Stimulated activated CD8-positive, alpha-beta memory T cell treated with anti-CD3 and anti-CD28 coated beads, Interleukin-7, amount 100 ng/mL, for 48 hours (primary cell): Measurements from ENCODE around the gene NARS2.
"Not testable (repeated sequence)": the region's sequence is repeated elsewhere in the genome, so short reads cannot be mapped to it uniquely, and the experiment has no call there.

Experiments
- DNase-seq, 2 donors: peaks; one replicate each; pipeline ENCODE4 v3.0.0-alpha.2; 2020; ENCODE audit warnings: low read depth in 1 of 2; ENCODE audit errors: extremely low read depth in 1 of 2

The NARS2 gene

DNA sequence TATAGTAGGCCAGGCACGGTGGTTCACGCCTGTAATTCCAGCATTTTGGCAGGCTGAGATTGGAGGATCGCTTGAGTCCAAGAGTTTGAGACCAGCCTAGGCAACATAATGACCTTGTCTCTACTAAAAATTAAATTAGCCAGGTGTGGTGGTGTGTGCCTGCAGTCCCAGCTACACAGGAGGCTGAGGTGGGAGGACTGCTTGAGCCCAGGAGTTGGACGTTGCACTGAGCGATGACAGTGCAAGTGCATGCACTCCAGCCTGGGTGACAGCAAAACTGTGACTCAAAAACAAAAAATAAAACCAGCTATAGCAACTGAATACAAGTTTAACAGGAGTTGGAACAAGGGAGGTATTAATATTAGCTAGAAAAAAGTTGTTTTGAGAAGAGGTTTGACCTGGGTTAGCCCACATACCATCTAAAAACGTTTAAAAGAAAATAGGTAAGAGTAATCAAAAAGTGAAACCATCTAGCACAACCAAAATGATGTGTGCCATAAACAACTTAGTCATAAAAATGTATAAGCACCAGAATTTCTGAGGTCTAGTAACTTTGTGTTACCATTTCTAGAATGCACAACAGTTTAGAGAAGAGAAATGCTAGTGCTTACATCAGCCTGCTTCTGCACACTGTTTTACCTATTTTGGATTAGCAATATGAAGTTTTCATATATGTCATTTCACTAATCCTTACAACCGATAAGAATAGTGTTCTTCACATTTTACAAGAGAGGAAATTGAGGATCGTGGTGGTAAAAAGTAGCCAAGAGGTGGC lies 26.5 kb downstream of the NARS2 start:
- no peak for DNase-seq

DNA sequence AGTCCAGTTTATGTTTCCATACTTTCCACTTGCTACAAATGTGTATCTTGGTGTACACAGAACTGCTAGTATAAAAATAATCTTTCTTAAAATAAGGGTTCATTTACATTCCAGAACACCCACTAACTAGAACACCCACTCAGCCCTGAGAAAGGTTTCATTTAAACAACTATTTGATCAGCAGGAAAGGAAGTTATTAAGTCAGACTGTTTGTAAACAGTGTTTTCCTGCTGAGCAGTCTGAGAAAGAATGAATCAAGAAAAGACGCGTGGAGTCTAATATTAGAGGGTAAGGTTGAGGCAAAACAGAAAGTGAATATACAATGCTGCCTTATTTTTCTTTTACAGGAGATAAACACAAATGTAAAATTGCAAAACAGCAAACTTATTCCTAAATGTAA lies 32.7 kb downstream of the NARS2 start:
- no peak for DNase-seq

DNA sequence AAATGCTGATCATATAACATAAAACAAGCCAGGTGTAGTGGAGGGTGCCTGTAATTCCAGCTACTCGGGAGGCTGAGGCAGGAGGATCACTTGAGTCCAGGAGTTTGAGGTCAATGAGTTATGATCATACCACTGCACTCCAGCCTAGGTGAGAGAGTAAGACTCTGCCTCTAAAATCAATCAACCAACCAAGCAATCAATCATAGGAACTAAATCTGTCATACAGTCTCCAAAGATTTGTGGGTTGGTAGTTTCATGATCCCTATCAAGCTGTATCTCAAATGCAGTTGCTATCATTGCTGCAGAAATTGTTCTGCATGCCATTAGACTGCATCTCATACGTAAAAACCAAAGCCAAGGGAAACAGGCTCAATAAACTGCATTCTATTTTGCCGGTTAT lies 33.1 kb downstream of the NARS2 start:
- DNase-seq: no peak

DNA sequence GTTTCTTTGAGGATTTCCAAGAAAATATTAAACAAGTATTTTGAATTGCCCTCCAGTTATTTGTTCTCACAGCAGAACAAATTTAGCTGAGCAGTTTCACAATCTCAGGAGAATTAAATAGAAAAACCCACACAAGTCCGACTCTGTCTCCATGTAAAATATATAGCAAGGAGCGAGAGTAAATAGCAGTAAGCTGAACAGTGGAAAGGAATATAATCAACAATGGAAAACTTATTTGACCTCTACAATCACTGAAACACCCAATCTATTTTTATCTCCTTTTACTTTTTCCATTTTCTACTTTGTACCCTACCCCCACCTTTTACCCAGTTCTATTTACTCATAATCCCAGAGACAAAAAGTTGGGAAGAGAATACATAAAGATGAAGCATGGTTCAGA lies 34.4 kb downstream of the NARS2 start:
- DNase-seq: no peak

DNA sequence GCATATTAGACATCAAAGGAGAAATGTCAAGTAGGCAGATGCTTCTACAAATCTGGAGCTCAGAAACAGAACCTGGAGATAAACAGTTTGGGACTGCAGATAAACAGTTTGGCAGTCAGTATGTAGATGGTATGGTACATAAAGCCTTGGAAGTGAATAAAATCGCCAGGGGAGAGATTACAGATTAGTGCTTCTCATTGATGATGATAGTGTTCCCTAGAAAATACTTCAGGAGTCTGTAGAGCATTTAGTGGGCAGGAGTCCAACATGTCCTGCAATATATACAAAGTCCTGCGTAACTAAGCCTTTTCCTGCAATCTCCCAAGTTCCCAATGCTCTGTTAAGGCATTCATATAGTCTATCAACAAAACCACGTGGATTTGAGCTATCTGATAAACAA lies 35.2 kb downstream of the NARS2 start:
- DNase-seq: no peak

DNA sequence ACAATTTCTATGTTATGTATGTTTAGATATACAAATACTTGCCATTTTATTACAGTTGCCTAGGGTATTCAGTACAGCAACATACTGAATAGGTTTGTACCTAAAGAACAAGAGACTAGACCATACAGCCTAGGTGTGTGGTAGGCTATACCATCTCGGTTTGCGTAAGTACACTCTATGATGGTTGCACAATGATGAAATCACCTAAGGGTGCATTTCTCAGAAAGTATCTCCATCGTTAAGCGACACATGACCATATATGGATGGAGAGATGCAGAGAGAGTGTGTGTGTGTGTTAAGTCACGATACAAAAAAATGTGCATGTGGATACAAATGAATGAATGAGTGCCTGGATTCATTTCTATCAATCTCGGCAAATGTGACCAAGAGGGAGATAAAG lies 37.7 kb downstream of the NARS2 start:
- DNase-seq: no peak

DNA sequence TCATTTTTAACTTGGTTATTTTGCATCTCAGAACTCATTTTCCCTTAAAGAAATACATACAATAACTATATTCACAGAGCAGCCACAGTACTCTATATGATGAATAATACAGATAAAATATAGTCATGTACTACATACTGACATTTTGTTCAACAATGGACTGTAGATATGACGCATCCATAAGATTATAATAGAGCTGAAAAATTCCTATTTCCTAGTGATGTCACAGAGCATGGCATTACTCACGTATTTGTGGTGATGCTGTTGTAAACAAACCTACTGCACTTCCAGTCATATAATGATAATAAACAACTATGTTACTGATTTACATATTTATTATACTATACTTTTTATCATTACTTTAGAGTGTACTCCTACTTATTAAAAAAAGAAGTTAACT lies 38.7 kb downstream of the NARS2 start:
- DNase-seq: no peak

DNA sequence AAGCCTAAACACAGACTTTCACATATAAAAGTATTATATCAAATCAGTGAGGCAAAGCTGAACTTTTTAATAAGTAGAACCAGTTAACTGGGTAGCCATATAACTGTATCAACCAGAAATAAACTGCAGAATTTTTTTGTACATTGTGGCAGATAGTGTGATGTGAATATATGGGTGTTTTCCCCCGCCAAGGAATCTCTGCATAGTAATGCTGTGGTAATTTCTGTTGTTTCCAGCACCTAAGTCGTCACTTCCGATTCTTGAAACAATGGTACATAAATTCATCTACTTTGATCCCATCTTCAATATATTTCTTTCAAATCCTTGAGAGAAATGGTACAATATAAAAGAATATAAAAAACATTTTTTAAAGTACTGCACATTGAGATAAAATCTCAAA lies 39.6 kb downstream of the NARS2 start:
- DNase-seq: no peak

DNA sequence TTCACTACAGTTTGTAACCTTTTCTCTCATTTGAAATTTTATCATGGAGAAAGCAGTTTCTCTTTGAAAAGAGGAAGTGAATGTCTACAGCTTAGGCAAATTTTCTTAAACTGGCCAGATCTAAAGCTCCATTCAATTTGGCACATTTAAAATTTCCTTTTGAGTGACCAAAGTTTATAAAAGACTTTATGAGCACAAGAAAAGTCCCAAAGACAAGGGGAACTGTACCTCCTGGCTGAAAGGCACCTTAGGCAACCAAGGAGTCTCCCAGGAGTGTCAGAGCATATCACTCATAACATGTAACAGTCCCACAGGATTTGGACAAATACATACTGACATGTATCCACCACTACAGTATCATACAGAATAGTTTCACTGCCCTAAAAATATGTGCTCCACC lies 41.3 kb downstream of the NARS2 start:
- DNase-seq: no peak

DNA sequence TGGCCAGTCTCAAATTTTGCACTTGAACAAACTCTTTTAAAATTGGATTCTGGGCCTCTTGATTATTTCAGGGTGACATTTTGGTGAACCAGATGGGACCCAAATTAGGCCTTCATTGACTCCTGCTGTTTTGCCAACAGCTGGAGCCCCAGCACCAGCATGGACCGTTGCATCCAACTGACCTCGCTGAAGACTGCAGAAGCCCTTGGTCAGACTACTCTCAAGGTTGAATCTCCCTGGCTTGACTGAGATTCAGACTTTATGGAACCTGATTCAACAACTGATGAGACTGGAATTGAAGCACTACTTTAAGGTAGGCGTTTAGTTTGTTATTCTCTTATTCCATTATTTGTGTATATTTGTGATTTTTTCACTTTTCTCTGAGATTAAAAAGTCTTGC lies 41.7 kb downstream of the NARS2 start:
- DNase-seq: no peak

DNA sequence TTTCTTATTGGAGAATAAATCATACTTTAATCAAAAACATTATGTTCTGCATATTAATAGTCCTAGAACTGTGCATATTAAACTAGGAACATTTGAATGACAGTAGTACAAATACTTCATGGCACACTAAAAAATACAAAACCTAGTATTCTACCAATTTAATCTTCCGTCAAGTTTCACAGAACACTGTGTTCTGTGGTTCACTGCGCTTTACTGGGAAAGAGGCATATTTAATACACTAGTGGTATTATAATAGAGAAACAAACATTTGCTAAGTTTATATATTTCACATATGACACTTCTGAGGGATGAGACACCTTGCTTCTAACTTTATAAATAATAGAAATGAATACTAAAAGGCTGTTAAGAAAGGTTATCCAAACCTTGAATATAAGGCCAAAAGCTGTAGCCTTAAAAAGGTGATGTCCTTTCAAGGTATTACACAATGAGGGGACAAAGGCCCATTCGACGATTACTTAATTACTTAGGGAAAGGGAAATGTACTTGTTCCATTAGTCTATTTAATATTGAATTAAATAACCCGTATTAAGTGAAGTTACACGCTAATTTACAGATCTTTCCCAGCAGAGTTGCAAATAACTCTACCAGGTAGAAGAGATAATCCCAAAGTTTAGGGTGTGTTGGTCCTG lies 48.0 kb downstream of the NARS2 start:
- no peak for DNase-seq

DNA sequence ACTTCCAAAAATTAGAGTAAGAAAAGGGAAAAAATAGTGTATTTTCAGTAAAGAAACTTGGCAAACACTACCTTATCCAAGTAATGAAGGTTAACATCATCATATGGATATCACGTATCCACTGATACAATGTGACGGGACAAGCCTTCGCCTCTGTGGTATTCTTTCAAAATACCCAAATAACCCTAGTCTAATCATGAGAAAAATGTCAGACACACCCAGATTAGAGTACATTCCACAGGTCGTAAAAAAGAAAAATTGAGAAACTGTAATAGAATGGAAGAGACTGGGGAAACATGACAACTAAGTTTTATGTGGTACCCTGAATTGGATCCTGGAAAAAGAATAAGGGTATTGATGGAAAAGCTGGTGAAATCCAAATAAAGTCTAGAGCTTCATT lies 48.9 kb downstream of the NARS2 start:
- no peak for DNase-seq

DNA sequence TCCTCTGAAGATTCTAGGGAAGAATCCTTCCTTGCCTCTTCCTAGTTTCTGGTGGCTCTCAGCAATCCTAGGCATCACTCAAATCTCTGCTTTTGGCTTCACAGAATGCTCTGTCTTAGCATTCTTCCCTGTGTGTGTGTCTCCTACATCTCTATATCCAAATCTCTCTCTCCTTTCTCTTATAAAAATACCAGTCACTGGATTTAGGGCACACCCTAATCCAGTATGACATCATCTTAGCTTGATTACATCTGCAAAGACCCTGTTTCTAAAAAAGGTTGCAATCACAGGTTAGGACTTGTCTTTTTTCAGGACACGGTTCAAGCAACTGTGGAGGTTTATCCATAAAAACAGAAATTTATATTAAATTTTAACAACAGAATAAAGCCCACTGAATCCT lies 54.4 kb downstream of the NARS2 start:
- no peak for DNase-seq

DNA sequence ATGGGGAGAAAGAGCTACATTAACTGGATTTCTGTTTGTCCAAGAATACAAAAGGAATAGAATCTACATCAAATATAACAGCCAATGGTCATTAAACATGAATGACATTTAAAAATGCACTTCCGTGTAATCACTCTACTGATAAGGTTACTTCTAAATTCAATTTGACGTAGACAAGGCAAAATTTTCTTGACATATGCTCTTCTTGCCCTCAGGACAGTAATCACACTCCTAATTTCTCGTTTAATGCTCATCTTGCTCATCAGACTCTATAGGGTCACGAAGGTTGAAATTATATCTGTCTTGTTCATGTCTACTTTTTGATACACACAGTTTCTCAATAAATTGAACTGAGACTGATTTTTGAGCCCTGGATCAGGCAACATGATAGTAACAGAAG lies 58.4 kb downstream of the NARS2 start:
- DNase-seq: no peak

DNA sequence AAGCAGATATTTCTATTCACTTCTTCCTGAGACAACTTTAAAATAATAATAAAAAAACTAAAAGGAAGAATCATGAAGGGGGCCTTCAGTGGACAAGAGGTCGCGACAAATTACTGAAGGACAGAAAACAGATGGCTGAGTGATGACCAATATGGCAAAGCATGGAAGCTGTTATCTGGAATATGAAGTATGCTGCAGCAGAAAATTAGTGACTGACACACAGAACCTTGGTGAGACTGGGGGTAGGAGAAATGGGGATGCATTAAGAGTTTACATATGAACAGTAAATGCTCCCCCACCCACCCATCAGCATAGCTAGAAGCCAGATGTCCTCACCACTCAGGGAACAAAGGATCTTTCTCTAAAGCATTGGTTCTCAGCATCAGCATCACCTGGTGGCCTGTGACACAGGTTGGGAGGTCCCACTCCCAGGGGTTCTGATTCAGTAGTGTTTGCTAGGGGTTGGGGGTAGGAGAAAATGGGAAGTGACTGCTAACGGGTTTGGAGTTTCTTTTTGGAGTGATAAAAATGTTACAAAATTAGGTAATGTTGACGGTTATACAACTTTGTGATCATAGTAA lies 59.7 kb downstream of the NARS2 start:
- no peak for DNase-seq

DNA sequence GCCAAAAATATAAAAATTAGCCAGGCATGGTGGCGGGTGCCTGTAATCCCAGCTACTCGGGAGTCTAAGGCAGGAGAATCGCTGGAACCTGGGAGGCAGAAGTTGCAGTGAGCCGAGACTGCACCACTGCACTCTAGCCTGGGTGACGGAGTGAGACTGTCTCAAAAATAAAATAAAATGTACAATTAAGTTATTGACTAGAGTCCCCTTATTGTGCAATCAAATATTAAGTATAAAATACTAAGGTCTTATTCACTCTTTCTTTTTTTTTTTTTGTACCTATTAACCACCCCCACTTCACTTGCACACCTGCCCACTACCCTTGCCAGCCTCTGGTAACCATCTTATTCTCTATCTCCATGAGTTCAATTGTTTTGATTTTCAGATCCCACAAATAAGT lies 61.6 kb downstream of the NARS2 start:
- not testable (repeated sequence) for DNase-seq

DNA sequence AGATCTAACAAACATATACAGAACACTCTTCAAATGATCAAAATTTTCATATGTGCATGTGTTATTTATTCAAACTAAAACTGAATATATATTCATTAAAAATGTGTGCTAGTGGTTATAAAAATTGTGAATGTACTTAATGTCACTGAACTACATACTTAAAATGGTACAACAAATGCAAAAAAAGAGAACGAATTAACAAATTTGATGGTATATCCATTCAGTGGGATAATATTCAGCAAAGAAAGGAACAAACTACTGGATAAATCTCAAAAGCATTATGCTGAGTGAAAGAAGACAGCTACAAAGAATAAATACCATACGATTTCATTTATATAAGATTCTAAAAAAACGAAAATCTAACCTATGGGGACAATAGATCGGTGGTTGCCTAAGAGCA lies 64.1 kb downstream of the NARS2 start:
- no peak for DNase-seq

DNA sequence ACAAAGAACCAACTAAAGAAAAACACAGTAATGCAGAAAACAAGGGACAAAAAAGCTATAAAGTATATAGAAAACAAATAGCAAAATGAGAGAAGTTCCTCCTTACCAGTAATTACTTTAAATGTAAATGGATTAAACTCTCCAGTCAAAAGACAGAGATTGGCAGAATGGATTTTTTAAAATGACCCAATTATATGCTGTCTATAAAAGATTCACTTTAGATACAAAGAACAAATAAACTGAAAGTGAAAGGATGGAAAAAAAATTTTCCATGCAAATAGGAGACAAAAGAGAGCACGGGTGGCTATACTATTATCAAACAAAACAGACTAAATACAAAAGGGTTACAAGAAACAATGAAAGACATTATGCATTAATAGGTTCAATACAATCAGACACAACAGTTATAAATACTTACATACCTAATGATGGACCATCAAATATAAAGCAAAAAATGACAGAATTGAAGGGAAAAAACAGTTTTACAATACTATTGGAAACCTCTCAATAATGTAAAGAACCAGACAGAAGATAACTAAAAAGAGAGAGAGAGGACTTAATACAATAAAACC lies 64.6 kb downstream of the NARS2 start:
- no peak for DNase-seq

DNA sequence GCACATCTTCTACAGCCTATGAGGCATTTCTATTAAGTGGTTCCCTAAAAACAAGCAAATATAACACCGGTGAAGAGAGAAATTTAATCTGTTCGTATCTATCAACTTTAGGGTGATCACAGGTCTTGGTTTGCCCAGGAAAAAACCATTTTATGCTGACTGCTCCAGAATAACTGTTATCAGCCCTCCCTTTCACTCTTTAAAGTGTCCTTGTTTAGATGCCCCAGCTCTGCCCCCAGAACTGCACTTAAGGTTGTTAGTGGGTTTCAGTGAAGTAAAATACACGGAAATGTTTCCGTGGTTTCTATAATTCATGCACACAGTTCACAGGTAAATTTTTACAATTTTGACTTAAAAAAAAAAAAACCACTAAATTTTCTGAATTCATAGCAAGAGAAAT lies 70.0 kb downstream of the NARS2 start:
- DNase-seq: no peak

DNA sequence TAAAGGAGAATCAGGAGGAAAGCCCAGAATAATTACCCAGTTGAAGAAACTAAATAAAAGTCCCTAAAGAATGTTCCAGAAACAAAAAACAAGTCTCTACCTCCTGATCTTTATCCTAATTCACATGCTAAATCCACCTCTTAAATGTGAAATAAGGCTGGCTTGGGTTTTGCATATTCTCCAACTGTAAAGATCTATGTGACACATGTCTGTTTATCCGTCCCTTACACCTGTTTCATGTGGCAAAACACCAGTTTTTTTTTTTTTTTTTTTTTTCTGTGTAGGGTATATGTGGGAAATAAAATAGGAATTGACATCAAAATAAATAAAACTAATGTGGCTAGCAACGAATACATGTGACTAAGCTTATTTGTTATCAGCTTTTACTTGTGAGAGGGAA lies 70.5 kb downstream of the NARS2 start:
- no peak for DNase-seq

DNA sequence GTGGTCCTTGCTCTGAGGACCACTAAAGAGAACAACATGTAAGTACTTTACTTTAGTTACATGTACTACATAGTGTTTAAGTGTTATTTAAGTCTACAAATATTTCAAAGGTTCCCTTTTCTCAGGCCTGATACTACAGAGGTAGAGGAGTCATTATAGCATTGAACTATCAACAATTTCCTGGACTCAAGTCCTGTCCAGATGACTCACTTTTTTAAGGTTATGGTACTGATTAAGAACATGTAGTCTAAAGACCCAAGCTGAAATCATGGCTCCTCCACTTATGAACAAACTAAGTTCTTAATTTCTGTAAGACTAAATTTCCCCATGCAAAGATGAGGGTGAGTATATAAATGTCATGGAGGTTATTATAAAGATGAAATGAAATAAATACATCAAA lies 74.7 kb downstream of the NARS2 start:
- no peak for DNase-seq

DNA sequence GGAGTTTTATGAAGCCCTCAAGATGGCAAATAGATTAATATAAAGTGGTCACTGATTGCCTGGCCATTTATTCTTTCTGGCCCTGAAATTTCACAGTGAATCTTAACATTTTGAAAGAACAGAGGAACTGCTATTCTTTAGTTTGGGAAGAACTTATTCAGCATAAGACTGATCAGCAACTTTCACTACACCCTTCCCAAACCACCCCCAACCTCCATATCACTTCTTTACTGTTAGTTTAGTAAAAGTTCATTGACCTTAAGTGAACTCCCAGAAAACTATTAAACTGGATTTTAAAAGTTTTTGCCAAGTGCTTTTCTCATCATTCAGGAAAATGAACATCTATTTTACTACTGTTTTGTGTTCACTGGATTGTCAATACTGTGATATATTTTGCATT lies 77.4 kb downstream of the NARS2 start:
- DNase-seq: no peak
